ENCODE results near the gene FGF6. TPM values are rescaled to one million over a fixed set of nuclear protein-coding genes. Genes with fewer than 3 reads are reported as not detected.

The FGF6 gene, protein sequence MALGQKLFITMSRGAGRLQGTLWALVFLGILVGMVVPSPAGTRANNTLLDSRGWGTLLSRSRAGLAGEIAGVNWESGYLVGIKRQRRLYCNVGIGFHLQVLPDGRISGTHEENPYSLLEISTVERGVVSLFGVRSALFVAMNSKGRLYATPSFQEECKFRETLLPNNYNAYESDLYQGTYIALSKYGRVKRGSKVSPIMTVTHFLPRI
- not detected in 3 replicates for total RNA-seq
- long read RNA-seq, result 0 reads

DNA sequence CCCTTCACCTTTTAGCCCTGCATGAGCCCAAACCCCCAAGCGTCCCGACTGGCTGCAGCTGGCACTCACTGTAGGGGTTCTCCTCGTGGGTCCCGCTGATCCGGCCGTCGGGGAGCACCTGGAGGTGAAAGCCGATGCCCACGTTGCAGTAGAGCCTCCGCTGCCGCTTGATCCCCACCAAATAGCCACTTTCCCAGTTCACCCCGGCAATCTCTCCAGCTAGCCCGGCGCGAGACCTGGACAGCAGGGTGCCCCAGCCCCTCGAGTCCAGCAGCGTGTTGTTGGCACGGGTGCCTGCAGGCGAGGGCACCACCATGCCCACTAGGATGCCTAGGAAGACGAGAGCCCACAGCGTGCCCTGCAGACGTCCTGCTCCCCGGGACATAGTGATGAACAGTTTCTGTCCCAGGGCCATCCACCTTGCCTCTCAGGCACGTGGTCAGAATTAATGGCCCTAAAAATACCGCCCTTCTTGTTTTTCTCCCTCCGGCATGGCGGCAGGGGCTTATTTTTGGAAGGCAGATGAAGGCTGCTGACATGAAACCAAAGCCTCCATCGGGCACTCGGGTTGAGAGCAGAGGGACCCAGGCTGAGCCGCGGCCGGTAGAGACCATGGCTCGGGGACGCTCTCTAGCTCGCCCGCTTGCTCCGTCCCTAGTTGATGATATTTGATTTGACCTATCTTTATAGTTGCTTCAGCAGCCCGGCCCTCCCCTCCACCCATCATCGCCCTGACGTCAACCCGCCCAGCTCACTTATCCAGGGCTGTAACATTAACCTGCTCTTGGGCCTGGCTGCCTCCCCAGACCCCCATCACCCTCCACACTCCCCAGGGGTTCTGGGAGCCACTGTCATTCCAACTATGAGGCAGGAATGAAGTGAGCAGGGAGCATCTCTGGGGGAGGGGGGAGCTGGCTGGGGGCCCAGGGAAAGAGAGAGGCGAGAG lies at the start of gene FGF6:
FGF6 (minus strand) TSS at position 660 of the 946 bp plus-strand sequence; CDS start at position 415, 245 bp downstream.
- H3K27me3 Mint-ChIP-seq (ENCODE audit: low read depth), result no peaks in the 10 kb centered on the region
- no peak within 1 kb of the TSS for H3K27ac Mint-ChIP-seq (ENCODE audit: unreplicated experiment)
- no peaks in the 10 kb centered on the region for H3K9me3 Mint-ChIP-seq (ENCODE audit: low read depth)
- no peaks in the 10 kb centered on the region for H3K36me3 Mint-ChIP-seq (ENCODE audit: low read depth)
- H3K4me3 Mint-ChIP-seq (ENCODE audit: unreplicated experiment), result no peak within 1 kb of the TSS
- H3K4me1 Mint-ChIP-seq (ENCODE audit: low read depth), result peaks cover 20% of the 10 kb centered on the region
- no peak for DNase-seq (ENCODE audit: low spot score)
- TF ChIP-seq, protein P1, sequence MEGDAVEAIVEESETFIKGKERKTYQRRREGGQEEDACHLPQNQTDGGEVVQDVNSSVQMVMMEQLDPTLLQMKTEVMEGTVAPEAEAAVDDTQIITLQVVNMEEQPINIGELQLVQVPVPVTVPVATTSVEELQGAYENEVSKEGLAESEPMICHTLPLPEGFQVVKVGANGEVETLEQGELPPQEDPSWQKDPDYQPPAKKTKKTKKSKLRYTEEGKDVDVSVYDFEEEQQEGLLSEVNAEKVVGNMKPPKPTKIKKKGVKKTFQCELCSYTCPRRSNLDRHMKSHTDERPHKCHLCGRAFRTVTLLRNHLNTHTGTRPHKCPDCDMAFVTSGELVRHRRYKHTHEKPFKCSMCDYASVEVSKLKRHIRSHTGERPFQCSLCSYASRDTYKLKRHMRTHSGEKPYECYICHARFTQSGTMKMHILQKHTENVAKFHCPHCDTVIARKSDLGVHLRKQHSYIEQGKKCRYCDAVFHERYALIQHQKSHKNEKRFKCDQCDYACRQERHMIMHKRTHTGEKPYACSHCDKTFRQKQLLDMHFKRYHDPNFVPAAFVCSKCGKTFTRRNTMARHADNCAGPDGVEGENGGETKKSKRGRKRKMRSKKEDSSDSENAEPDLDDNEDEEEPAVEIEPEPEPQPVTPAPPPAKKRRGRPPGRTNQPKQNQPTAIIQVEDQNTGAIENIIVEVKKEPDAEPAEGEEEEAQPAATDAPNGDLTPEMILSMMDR (IDR thresholded peaks at IDR 0.05), result no peak

DNA sequence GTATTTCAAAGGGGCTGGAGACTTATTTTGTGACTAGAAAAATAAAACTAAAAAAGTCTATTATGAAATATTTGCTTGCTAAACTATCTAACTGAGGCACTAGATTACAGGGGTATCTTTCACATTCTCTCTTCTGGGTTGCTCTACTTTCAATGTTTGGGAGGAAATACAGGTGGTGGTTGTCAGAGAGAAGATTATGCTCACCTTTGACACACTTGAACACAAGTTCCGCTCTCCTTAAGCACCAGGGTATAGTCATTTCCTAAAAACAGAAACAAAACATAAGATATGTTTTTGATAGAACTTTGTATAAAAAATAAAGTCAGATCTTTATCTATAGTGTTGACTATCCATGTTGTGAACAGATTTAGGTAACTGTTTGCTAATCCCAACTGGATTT lies 45.4 kb upstream of the FGF6 start:
- no peak overlapping the region for H3K27ac Mint-ChIP-seq (ENCODE audit: unreplicated experiment)
- no peak overlapping the region for H3K4me3 Mint-ChIP-seq (ENCODE audit: unreplicated experiment)
- H3K4me1 Mint-ChIP-seq (ENCODE audit: low read depth), result no peaks in the 10 kb centered on the region
- no peaks in the 10 kb centered on the region for H3K27me3 Mint-ChIP-seq (ENCODE audit: low read depth)
- DNase-seq (ENCODE audit: low spot score), result no peak
- peaks cover 18% of the 10 kb centered on the region for H3K36me3 Mint-ChIP-seq (ENCODE audit: low read depth)
- no peaks in the 10 kb centered on the region for H3K9me3 Mint-ChIP-seq (ENCODE audit: low read depth)
- TF ChIP-seq, protein P1 (IDR thresholded peaks at IDR 0.05), result no peak

DNA sequence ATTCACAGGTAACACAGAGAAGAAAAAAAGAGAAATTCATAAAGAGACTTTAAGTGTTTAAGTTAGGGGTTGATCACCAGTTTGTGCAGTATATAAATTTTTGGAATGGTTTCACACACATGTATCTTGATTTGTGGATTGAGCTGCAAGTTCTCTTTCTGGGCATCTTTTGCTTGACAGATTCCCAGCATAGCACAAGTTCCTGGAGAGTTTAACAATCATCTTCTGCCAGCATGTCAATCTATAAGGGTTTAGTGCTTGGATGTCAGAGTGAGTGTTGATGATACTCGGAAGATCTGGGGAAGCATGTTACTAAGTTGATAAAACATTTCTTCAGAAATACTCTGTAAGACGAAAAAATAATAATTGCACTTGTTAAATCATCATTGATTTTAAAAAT lies 43.9 kb upstream of the FGF6 start:
- Mint-ChIP-seq H3K4me3 (ENCODE audit: unreplicated experiment) (no peak overlapping the region), H3K4me1 (ENCODE audit: low read depth) (no peaks in the 10 kb centered on the region), H3K9me3 (ENCODE audit: low read depth) (no peaks in the 10 kb centered on the region), H3K27ac (ENCODE audit: unreplicated experiment) (no peak overlapping the region), H3K27me3 (ENCODE audit: low read depth) (no peaks in the 10 kb centered on the region), H3K36me3 (ENCODE audit: low read depth) (peaks cover 18% of the 10 kb centered on the region)
- DNase-seq (ENCODE audit: low spot score), result no peak
- TF ChIP-seq, protein P1 (IDR thresholded peaks at IDR 0.05), result no peak

DNA sequence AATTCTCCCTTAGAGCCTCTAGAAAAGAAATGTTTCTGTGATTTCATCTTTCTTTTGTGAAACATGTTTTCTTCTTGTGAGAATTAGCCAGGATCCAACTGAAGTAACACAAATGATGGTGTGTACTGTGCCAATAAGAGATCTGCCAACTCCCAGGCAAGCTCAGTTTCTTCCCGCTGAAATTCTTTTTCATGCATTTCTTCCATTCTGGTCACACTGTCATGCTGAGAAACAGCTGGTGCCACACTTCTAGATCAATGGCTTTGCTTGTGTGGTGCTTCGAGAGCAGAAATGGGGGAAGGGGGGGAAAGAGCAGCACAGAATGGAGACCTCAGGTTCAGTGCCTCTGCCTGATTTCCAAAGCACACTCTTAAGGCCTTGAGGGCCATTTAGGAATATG lies 41.4 kb upstream of the FGF6 start:
- DNase-seq (ENCODE audit: low spot score), result no peak
- Mint-ChIP-seq H3K36me3 (ENCODE audit: low read depth) (peaks cover 18% of the 10 kb centered on the region), H3K27me3 (ENCODE audit: low read depth) (no peaks in the 10 kb centered on the region), H3K4me3 (ENCODE audit: unreplicated experiment) (no peak overlapping the region), H3K4me1 (ENCODE audit: low read depth) (no peaks in the 10 kb centered on the region), H3K9me3 (ENCODE audit: low read depth) (no peaks in the 10 kb centered on the region), H3K27ac (ENCODE audit: unreplicated experiment) (no peak overlapping the region)
- TF ChIP-seq, protein P1 (IDR thresholded peaks at IDR 0.05), result no peak

DNA sequence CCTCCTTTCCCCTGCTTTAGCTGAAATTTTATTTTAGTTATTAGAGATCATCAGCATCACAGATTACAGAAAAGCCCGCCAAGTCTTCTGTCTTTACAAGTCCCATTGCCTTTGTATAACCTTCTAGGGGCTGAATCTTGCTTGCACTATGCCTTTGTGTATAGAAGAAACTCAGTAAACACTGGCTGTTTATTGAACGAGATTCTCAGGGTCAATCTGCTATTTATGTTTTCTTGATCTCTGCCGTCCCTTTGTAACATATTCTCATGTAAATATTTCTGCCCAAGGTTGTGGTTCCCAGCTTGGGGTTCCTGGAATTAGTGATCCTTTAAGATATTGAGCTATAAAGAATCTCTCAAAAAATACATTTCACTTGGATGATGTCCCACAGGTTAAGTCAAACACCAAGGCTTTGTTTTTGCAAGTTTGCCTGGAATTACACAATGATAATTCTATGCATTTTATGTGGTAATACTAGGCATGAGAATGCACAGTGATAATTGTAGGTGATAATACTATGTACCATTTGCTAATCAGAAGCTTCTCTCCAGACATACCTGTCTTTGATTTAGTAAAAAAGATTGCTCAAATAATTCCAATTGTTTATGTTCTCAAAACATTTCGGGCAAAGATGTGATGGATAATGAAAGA lies 40.6 kb upstream of the FGF6 start:
- no peak for DNase-seq (ENCODE audit: low spot score)
- H3K9me3 Mint-ChIP-seq (ENCODE audit: low read depth), result no peaks in the 10 kb centered on the region
- peaks cover 18% of the 10 kb centered on the region for H3K36me3 Mint-ChIP-seq (ENCODE audit: low read depth)
- no peaks in the 10 kb centered on the region for H3K27me3 Mint-ChIP-seq (ENCODE audit: low read depth)
- H3K4me1 Mint-ChIP-seq (ENCODE audit: low read depth), result no peaks in the 10 kb centered on the region
- no peak overlapping the region for H3K27ac Mint-ChIP-seq (ENCODE audit: unreplicated experiment)
- TF ChIP-seq, protein P1 (IDR thresholded peaks at IDR 0.05), result no peak
- no peak overlapping the region for H3K4me3 Mint-ChIP-seq (ENCODE audit: unreplicated experiment)

Data from chondrocyte (in vitro differentiated cells).